Activated gamma-delta T cell treated with Interleukin-2 at 50 U/mL for 16 hours (primary cell): Measurements from ENCODE around the gene TNFAIP1.
"Not testable (repeated sequence)": the region's sequence is repeated elsewhere in the genome, so short reads cannot be mapped to it uniquely, and the experiment has no call there.

Experiments
- DNase-seq: peaks from one replicate; pipeline ENCODE4 v3.0.0-alpha.2; 2020

TNFAIP1 gene

GRCh38 chr17:28325211-28325610 is 10.3 kb upstream of the TNFAIP1 start:
- DNase-seq, result no peak

GRCh38 chr17:28326114-28326513 is 9.4 kb upstream of the TNFAIP1 start:
- no peak for DNase-seq

GRCh38 chr17:28327031-28327607 is 8.4 kb upstream of the TNFAIP1 start:
- no peak for DNase-seq

GRCh38 chr17:28327709-28328108 is 7.9 kb upstream of the TNFAIP1 start:
- DNase-seq, result no peak

GRCh38 chr17:28328325-28328724 is 7.2 kb upstream of the TNFAIP1 start:
- no peak for DNase-seq

GRCh38 chr17:28330671-28331070 is 4.9 kb upstream of the TNFAIP1 start:
- no peak for DNase-seq

- no peak for DNase-seq
These were observed 3.6 kb upstream of the TNFAIP1 start for GRCh38 chr17:28331891-28332420.

- no peak for DNase-seq
These were observed 2.3 kb upstream of the TNFAIP1 start for GRCh38 chr17:28333083-28333746.

GRCh38 chr17:28334171-28334570 is 1.4 kb upstream of the TNFAIP1 start:
- no peak for DNase-seq

- DNase-seq, result no peak
These were observed 828 bp upstream of the TNFAIP1 start for GRCh38 chr17:28334666-28335200.

GRCh38 chr17:28335959-28336871 is 654 bp downstream of the TNFAIP1 start:
- DNase-seq, result no peak

- DNase-seq, result no peak
These were observed 2.7 kb downstream of the TNFAIP1 start for GRCh38 chr17:28338056-28338768.

- DNase-seq, result not testable (repeated sequence)
These were observed 3.2 kb downstream of the TNFAIP1 start for GRCh38 chr17:28338769-28339212.

- DNase-seq, result no peak
These were observed 3.9 kb downstream of the TNFAIP1 start for GRCh38 chr17:28339431-28339830.

GRCh38 chr17:28340374-28340773 is 4.8 kb downstream of the TNFAIP1 start:
- no peak for DNase-seq

GRCh38 chr17:28341516-28341915 is 6.0 kb downstream of the TNFAIP1 start:
- DNase-seq, result no peak

GRCh38 chr17:28342313-28342712 is 6.8 kb downstream of the TNFAIP1 start:
- DNase-seq, result no peak

GRCh38 chr17:28343491-28343932 is 8.0 kb downstream of the TNFAIP1 start:
- DNase-seq, result no peak

- DNase-seq, result no peak
These were observed 8.4 kb downstream of the TNFAIP1 start for GRCh38 chr17:28344011-28344410.

GRCh38 chr17:28344435-28344901 is 8.9 kb downstream of the TNFAIP1 start:
- DNase-seq, result no peak

- DNase-seq, result no peak
These were observed 10.0 kb downstream of the TNFAIP1 start for GRCh38 chr17:28345419-28346198.

GRCh38 chr17:28346199-28346580 is 10.6 kb downstream of the TNFAIP1 start:
- DNase-seq, result no peak
